Activated T-cell treated with anti-CD3 and anti-CD28 coated beads, Interleukin-2, amount 50 U/mL, for 1 hour (primary cell): Measurements from ENCODE around the gene CD247.

Source experiments
- DNase-seq: peaks from one replicate; pipeline ENCODE4 v3.0.0-alpha.2; 2020

Gene CD247

GRCh38 chr1:167510244-167510643 is 8.1 kb downstream of the CD247 start:
- DNase-seq = no peak

- DNase-seq = no peak
Measured at GRCh38 chr1:167509587-167509986, 8.7 kb downstream of the CD247 start.

- DNase-seq = no peak
Measured at GRCh38 chr1:167507719-167508118, 10.6 kb downstream of the CD247 start.

GRCh38 chr1:167504467-167504827 is 13.9 kb downstream of the CD247 start:
- no peak for DNase-seq

- DNase-seq = no peak
Measured at GRCh38 chr1:167503626-167504466, 14.5 kb downstream of the CD247 start.

- DNase-seq = no peak
Measured at GRCh38 chr1:167502719-167503462, 15.4 kb downstream of the CD247 start.

- no peak for DNase-seq
Measured at GRCh38 chr1:167502192-167502551, 16.2 kb downstream of the CD247 start.

GRCh38 chr1:167501515-167502191 is 16.7 kb downstream of the CD247 start:
- peak; percentile 49 for DNase-seq

GRCh38 chr1:167500283-167500860 is 18.0 kb downstream of the CD247 start:
- DNase-seq = no peak

- DNase-seq = no peak
Measured at GRCh38 chr1:167499664-167500101, 18.6 kb downstream of the CD247 start.

GRCh38 chr1:167499106-167499505 is 19.2 kb downstream of the CD247 start:
- no peak for DNase-seq

GRCh38 chr1:167496797-167497619 is 21.3 kb downstream of the CD247 start:
- no peak for DNase-seq

- DNase-seq = no peak
Measured at GRCh38 chr1:167493372-167493771, 25.0 kb downstream of the CD247 start.

GRCh38 chr1:167492481-167492910 is 25.8 kb downstream of the CD247 start:
- DNase-seq = peak; percentile 68

GRCh38 chr1:167491586-167492461 is 26.5 kb downstream of the CD247 start:
- peak; percentile 55 for DNase-seq

GRCh38 chr1:167490765-167491164 is 27.6 kb downstream of the CD247 start:
- DNase-seq = peak; percentile 39

GRCh38 chr1:167489571-167490340 is 28.6 kb downstream of the CD247 start:
- DNase-seq = peak; percentile 70

GRCh38 chr1:167488786-167489185 is 29.5 kb downstream of the CD247 start:
- peak; percentile 46 for DNase-seq

- DNase-seq = no peak
Measured at GRCh38 chr1:167487614-167488013, 30.7 kb downstream of the CD247 start.

GRCh38 chr1:167486090-167486824 is 32.1 kb downstream of the CD247 start:
- peak; percentile 31 for DNase-seq
